GM19455 (cell line): ENCODE measurements around the gene PSEN2.

ENCODE experiments used
- ATAC-seq: cut with Tn5 transposase; IDR thresholded peaks from one replicate; pipeline ENCODE4 v1.9.1; 2021; ENCODE audit not compliant: unreplicated experiment

The PSEN2 gene

GRCh38 chr1:226884966-226885820 lies 14.8 kb downstream of the PSEN2 start:
- ATAC-seq: no peak

- ATAC-seq: no peak
Measured at GRCh38 chr1:226886122-226886901, 15.9 kb downstream of the PSEN2 start.

- ATAC-seq: no peak
Measured at GRCh38 chr1:226887006-226887405, 16.6 kb downstream of the PSEN2 start.

GRCh38 chr1:226888021-226888420 lies 17.6 kb downstream of the PSEN2 start:
- no peak for ATAC-seq

- no peak for ATAC-seq
Measured at GRCh38 chr1:226888816-226889215, 18.4 kb downstream of the PSEN2 start.

- no peak for ATAC-seq
Measured at GRCh38 chr1:226889616-226890330, 19.4 kb downstream of the PSEN2 start.

GRCh38 chr1:226890331-226891108 lies 20.1 kb downstream of the PSEN2 start:
- no peak for ATAC-seq

GRCh38 chr1:226891346-226891745 lies 20.9 kb downstream of the PSEN2 start:
- no peak for ATAC-seq

GRCh38 chr1:226891846-226892523 lies 21.6 kb downstream of the PSEN2 start:
- no peak for ATAC-seq

GRCh38 chr1:226892524-226892875 lies 22.1 kb downstream of the PSEN2 start:
- ATAC-seq: no peak

- ATAC-seq: no peak
Measured at GRCh38 chr1:226893936-226894335, 23.5 kb downstream of the PSEN2 start.

- no peak for ATAC-seq
Measured at GRCh38 chr1:226894826-226895225, 24.4 kb downstream of the PSEN2 start.

- ATAC-seq: no peak
Measured at GRCh38 chr1:226895644-226896043, 25.2 kb downstream of the PSEN2 start.

GRCh38 chr1:226898246-226898645 lies 27.8 kb downstream of the PSEN2 start:
- ATAC-seq: no peak

- no peak for ATAC-seq
Measured at GRCh38 chr1:226901421-226901820, 31.0 kb downstream of the PSEN2 start.

- no peak for ATAC-seq
Measured at GRCh38 chr1:226902601-226903000, 32.2 kb downstream of the PSEN2 start.

- ATAC-seq: no peak
Measured at GRCh38 chr1:226903819-226904716, 33.7 kb downstream of the PSEN2 start.

- no peak for ATAC-seq
Measured at GRCh38 chr1:226904772-226905171, 34.4 kb downstream of the PSEN2 start.

- no peak for ATAC-seq
Measured at GRCh38 chr1:226908419-226908818, 38.0 kb downstream of the PSEN2 start.
